ENCODE data around the gene ZCRB1. TPM values are rescaled to one million over a fixed set of nuclear protein-coding genes. Genes with fewer than 3 reads are reported as not detected.

Gene ZCRB1
- total RNA-seq, 1 experiment from 2014 or later: 68.1 TPM

GRCh38 chr12:42364692-42365091 lies 38.8 kb upstream of the ZCRB1 start:
- DNase-seq (ENCODE audit: low read depth, low spot score) (no peak), ATAC-seq (no peak)
- H3K79me2 ChIP-seq (ENCODE audit: insufficient read depth, low read length): peaks cover 36% of the 10 kb centered on the region
- ChIA-PET RAD21 (ENCODE audit: low non-redundant PET in 1 of 2, low total read pairs in 2 of 2, uncharacterized antibody in 2 of 2, unreplicated experiment in 2 of 2) (no interaction called here), CTCF (no interaction called here), POLR2A (no interaction called here)
- no peaks in the 10 kb centered on the region for H3K36me3 ChIP-seq (ENCODE audit: control insufficient read depth in 1 of 2, insufficient read depth in 2 of 2, low read length in 2 of 2)
- H3K9ac ChIP-seq (ENCODE audit: low read length): no peak overlapping the region
- BruUV-seq (replicated peaks): no TSS peak
- H2AFZ ChIP-seq (ENCODE audit: low read depth, low read length, poor library complexity, severe bottlenecking): no peak overlapping the region
- intact Hi-C loops (cut with micrococcal nuclease): no loop called here
- no peak overlapping the region for H3K27ac ChIP-seq (ENCODE audit: low read depth, low read length)
- TF ChIP-seq SRF (IDR thresholded peaks at IDR 0.05; ENCODE audit: low read depth) (no peak), SP1 (IDR thresholded peaks at IDR 0.05; ENCODE audit: low read depth) (no peak), ZFX (IDR thresholded peaks at IDR 0.05) (no peak), POLR2AphosphoS5 (IDR thresholded peaks at IDR 0.05; ENCODE audit: low read depth, low read length) (no peak), RAD21 (IDR thresholded peaks at IDR 0.05; ENCODE audit: low read depth) (no peak), ATF3 (IDR thresholded peaks at IDR 0.05) (no peak), EZH2phosphoT487 (IDR thresholded peaks at IDR 0.05; ENCODE audit: borderline replicate concordance) (no peak), SIN3A (IDR thresholded peaks at IDR 0.05; ENCODE audit: low read depth) (no peak), CEBPB (IDR thresholded peaks at IDR 0.05; ENCODE audit: low read depth) (no peak), YY1 (IDR thresholded peaks at IDR 0.05; ENCODE audit: extremely low read depth, insufficient replicate concordance, low read depth, low read length) (no peak), EZH2 (IDR thresholded peaks at IDR 0.05) (no peak), CTCF (IDR thresholded peaks at IDR 0.05 in 2 of 3, conservative IDR thresholded peaks at IDR 0.05 in 1 of 3; ENCODE audit: borderline replicate concordance in 1 of 3, insufficient read depth in 1 of 3, low read depth in 2 of 3, low read length in 2 of 3) (no peak)
- H3K4me3 ChIP-seq (replicated peaks in 1 of 2; ENCODE audit: low read depth in 1 of 2, low read length in 2 of 2): no peak overlapping the region
- no peaks in the 10 kb centered on the region; a peak in 1 of 4 replicates for H3K4me1 ChIP-seq (ENCODE audit: control insufficient read depth in 1 of 2, insufficient read depth in 2 of 2, low read length in 2 of 2)
- no peaks in the 10 kb centered on the region for H3K9me2 ChIP-seq (ENCODE audit: insufficient read depth)
- no peaks in the 10 kb centered on the region for H4K20me1 ChIP-seq (ENCODE audit: insufficient read depth)
- H3K9me3 ChIP-seq (ENCODE audit: control insufficient read depth in 1 of 2, insufficient read depth in 1 of 2, low read depth in 1 of 2, low read length in 2 of 2): no peaks in the 10 kb centered on the region
- H3K27me3 ChIP-seq (ENCODE audit: insufficient read depth, low read length): no peaks in the 10 kb centered on the region
- H3K4me2 ChIP-seq (ENCODE audit: low read length): no peak overlapping the region
